Stimulated activated naive B cell treated with anti-CD40 and anti-IgM and Interleukin-4, amounts not matched to agents 10 μg/mL and 1 μg/mL and 100 μg/mL, for 72 hours (primary cell): Measurements from ENCODE around the gene TSC22D3.
"Not testable (repeated sequence)": the region's sequence is repeated elsewhere in the genome, so short reads cannot be mapped to it uniquely, and the experiment has no call there.

Experiments
- ATAC-seq, 2 donors: fragments of 150-1000 bp; cut with Tn5 transposase; replicated peaks; 2 replicates each; pipeline ENCODE4 v1.10.0; 2021; ENCODE audit warnings: moderate library complexity in 1 of 2
- DNase-seq: peaks from one replicate; pipeline ENCODE4 v3.0.0; 2021
- H3K27ac Mint-ChIP-seq: one replicate; pipeline ENCODE4 v1.8.0; 2022; ENCODE audit warnings: mild to moderate bottlenecking, mixed read lengths
- H3K27me3 Mint-ChIP-seq, 2 donors: one replicate each; pipeline ENCODE4 v1.8.0; 2022; ENCODE audit warnings: mixed read lengths in 2 of 2
- H3K36me3 Mint-ChIP-seq, 2 donors: one replicate each; pipeline ENCODE4 v1.8.0; 2022; ENCODE audit warnings: mixed read lengths in 2 of 2, mild to moderate bottlenecking in 1 of 2
- H3K4me1 Mint-ChIP-seq, 2 donors: one replicate each; pipeline ENCODE4 v1.8.0; 2022; ENCODE audit warnings: mixed read lengths in 2 of 2, mild to moderate bottlenecking in 1 of 2
- H3K4me3 Mint-ChIP-seq, 2 donors: one replicate each; pipeline ENCODE4 v1.8.0; 2022; ENCODE audit warnings: mild to moderate bottlenecking in 2 of 2, mixed read lengths in 2 of 2, moderate library complexity in 1 of 2
- H3K9me3 Mint-ChIP-seq, 2 donors: one replicate each; pipeline ENCODE4 v1.8.0; 2022; ENCODE audit warnings: mixed read lengths in 2 of 2, mild to moderate bottlenecking in 1 of 2

The TSC22D3 gene

DNA sequence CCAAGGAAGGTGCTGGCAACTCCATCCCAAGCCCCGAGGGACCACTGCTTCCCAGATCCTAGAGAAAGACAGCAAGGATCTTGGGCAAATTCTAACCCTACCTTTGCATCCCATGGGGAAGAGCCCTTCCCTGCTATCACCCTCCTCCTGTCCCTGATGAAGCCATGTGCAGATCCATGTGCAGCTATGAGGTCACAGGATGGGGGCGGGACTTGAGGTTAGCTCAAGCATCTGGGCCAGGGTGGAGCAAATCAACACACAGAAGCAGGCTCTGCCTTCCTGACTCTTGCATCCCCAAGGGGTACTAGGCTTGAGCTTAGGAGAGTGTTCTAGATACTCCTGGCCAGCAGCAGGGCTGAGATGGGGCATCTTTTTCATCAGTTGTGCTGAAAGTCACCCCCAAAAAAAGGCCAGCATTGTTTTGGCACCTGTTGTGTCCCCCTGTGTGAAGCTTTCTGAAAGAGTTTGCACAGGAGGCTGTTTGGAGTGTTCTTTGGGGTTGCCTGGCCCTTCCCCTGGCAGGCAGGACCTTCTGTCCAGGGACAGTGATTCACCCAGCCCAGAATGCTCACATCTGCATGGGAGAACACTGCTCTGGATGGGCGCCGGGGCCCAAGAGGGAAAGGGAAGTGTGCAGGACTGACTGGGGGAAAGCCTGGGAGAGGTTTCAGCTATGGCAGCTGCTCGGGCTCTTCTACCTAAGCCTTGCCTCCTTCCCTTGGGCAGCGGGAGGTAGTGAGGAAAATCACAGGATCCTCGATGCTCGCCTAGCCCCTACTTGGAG lies 96.4 kb downstream of the TSC22D3 start:
- DNase-seq, result no peak
- Mint-ChIP-seq H3K27me3 (peaks cover 0 to 4% of the 10 kb centered on the region in 2 donors), H3K36me3 (peaks cover 0 to 5% of the 10 kb centered on the region in 2 donors), H3K4me3 (no peak overlapping the region), H3K9me3 (no peaks in the 10 kb centered on the region), H3K27ac (peak overlapping the region; percentile 47), H3K4me1 (peaks cover 15 to 55% of the 10 kb centered on the region in 2 donors)
- ATAC-seq, result no peak

DNA sequence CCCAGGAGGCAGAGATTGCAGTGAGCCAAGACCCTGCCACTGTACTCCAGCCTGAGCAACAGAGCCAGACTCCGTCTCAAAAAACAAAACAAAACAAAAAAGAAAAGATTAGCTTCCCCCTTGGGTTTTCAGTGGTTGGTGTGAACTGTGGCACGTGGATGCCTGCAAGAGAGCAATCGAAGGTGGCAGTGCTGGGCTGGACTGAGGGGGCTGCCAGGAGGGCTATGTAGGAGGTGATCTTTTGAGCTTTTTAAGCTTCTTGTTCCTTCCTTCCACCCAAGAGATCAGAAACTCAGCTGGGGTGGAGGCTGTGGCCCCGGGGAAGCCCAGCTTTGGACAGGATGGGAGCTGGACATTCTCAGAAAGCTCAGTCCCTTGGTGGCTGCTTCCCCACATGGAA lies 97.7 kb downstream of the TSC22D3 start:
- Mint-ChIP-seq H3K27me3 (peaks cover 0 to 4% of the 10 kb centered on the region in 2 donors), H3K4me3 (peak overlapping the region in 1 of 2 donors; percentile 16), H3K27ac (peak overlapping the region; percentile 70), H3K4me1 (peaks cover 19 to 60% of the 10 kb centered on the region in 2 donors), H3K9me3 (no peaks in the 10 kb centered on the region), H3K36me3 (peaks cover 0 to 5% of the 10 kb centered on the region in 2 donors)
- DNase-seq, result no peak
- ATAC-seq, result no peak

GRCh38 chrX:107677501-107677901 lies 98.1 kb downstream of the TSC22D3 start:
- no peak for DNase-seq
- peaks cover 0 to 5% of the 10 kb centered on the region in 2 donors for H3K36me3 Mint-ChIP-seq
- peak overlapping the region; percentile 86 to 91 for H3K4me3 Mint-ChIP-seq
- peaks cover 20 to 63% of the 10 kb centered on the region in 2 donors for H3K4me1 Mint-ChIP-seq
- H3K9me3 Mint-ChIP-seq, result no peaks in the 10 kb centered on the region
- peaks cover 0 to 4% of the 10 kb centered on the region in 2 donors for H3K27me3 Mint-ChIP-seq
- peak overlapping the region; percentile 98 for H3K27ac Mint-ChIP-seq
- ATAC-seq, result no peak

- H3K4me1 Mint-ChIP-seq, result peaks cover 20 to 63% of the 10 kb centered on the region in 2 donors
- DNase-seq (peak; percentile 52), ATAC-seq (peak; percentile 33 to 38)
- H3K27me3 Mint-ChIP-seq, result peaks cover 0 to 4% of the 10 kb centered on the region in 2 donors
- no peaks in the 10 kb centered on the region for H3K9me3 Mint-ChIP-seq
- H3K4me3 Mint-ChIP-seq, result peak overlapping the region; percentile 86 to 91
- H3K27ac Mint-ChIP-seq, result peak overlapping the region; percentile 98
- peaks cover 0 to 5% of the 10 kb centered on the region in 2 donors for H3K36me3 Mint-ChIP-seq
Observed at GRCh38 chrX:107676559-107677378, 98.8 kb downstream of the TSC22D3 start.

GRCh38 chrX:107675823-107676555 lies 99.6 kb downstream of the TSC22D3 start:
- H3K36me3 Mint-ChIP-seq, result peaks cover 0 to 5% of the 10 kb centered on the region in 2 donors
- ATAC-seq (no peak), DNase-seq (no peak)
- peaks cover 20 to 63% of the 10 kb centered on the region in 2 donors for H3K4me1 Mint-ChIP-seq
- H3K27ac Mint-ChIP-seq, result peak overlapping the region; percentile 98
- H3K9me3 Mint-ChIP-seq, result no peaks in the 10 kb centered on the region
- H3K4me3 Mint-ChIP-seq, result peak overlapping the region; percentile 86 to 91
- H3K27me3 Mint-ChIP-seq, result peaks cover 0 to 4% of the 10 kb centered on the region in 2 donors

GRCh38 chrX:107675365-107675654 lies 100.3 kb downstream of the TSC22D3 start:
- Mint-ChIP-seq H3K9me3 (no peaks in the 10 kb centered on the region), H3K27ac (no peak overlapping the region), H3K36me3 (peaks cover 0 to 5% of the 10 kb centered on the region in 2 donors), H3K4me1 (peaks cover 18 to 63% of the 10 kb centered on the region in 2 donors), H3K27me3 (no peaks in the 10 kb centered on the region), H3K4me3 (peak overlapping the region; percentile 86 to 91)
- ATAC-seq (no peak), DNase-seq (no peak)

DNA sequence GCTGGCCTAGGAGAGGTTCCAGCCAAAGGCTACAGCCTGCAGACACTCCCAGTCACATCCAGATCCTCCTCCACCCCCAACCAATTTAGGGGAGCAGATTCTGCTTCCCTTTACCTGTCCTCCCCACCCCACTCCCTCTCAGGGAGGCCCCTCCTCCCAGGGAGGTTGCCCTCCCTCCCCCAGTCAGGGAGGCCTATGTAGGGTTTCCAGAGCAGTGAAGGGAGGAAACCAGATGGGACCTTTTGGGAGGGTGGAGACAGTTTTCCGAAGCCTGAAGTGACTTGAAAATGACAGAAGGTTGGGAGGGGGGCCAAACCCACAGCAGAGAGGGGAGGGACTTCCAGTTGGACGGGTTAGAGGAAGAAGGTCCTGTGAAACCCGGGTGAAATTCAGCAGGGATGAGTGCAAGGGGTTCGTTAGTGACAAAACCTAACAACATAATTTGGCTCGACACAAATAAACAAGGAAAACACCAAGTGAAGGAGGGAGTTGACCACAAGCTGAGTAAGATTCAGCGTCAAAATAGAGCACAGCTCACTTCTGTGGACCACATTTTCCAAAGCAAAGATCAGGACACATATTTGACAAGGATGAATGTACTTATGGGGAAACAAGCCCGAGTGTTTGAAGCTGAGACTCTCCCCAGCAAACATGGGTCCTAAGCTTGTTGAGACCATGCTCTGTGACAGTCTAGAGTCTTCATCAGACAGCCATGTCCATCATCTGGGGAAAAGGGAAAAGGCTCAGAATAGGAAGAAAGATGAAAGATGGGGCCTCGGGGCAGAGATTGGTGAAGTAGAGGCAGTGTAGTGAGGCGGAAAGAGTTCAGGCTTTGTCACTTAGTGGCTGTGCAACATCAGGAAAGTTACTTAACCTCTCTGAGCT lies 100.9 kb downstream of the TSC22D3 start:
- Mint-ChIP-seq H3K4me3 (peak overlapping the region; percentile 86 to 91), H3K27ac (peak overlapping the region; percentile 79), H3K4me1 (peaks cover 18 to 63% of the 10 kb centered on the region in 2 donors), H3K36me3 (peaks cover 0 to 5% of the 10 kb centered on the region in 2 donors), H3K9me3 (no peaks in the 10 kb centered on the region), H3K27me3 (no peaks in the 10 kb centered on the region)
- DNase-seq (peak; percentile 26), ATAC-seq (peak; percentile 8 to 27)

DNA sequence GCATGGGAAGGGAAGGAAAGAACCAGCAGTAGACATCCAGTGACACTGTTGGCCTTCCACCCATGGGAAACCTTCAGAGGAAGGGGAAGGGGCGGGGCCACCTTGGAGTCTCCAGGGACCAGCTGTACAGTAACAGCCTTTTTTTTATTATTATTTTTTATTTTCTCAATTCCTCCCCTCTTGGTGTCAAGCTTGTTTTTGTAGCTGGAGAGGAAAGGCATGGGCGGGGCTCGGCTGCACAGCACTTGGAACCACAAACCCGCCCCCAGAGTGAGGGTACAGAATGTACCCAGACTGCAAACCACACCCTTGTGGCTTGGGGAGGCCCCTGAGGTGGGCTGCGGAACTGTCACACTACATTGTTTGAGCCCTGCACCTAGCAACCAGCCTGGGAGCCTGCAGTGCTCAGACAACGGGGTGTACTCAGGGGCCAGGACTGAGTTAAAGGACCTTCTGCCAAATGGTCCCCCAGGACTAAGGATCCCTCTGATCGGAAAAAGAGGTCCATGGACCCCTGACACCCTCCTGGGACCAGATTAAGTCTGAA lies 101.6 kb downstream of the TSC22D3 start:
- Mint-ChIP-seq H3K4me1 (peaks cover 18 to 56% of the 10 kb centered on the region in 2 donors), H3K36me3 (peaks cover 0 to 5% of the 10 kb centered on the region in 2 donors), H3K27ac (peak overlapping the region; percentile 79), H3K9me3 (no peaks in the 10 kb centered on the region), H3K27me3 (no peaks in the 10 kb centered on the region), H3K4me3 (peak overlapping the region; percentile 86 to 91)
- ATAC-seq (peak; percentile 87 to 89), DNase-seq (peak; percentile 88)

DNA sequence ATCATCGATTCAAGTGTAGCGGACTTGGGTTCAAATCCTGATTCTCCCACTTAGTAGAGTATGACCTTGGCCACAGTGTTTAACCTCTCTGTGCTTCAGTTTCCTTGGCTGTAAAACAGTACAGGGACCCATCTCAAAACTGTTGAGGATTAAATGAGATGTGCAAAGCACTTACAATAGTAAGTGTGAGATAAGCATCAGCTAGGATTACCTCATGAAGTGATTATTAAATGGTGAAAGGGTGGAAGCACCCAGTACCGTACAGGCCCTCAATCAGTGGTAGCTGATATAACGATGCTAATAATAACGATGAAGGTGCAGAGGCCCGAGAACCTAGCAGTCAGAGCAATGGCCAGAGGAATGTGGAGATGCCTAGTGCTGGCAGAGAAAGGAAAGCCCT lies 102.2 kb downstream of the TSC22D3 start:
- DNase-seq (no peak), ATAC-seq (peak; percentile 7 to 15)
- Mint-ChIP-seq H3K27ac (peak overlapping the region; percentile 89), H3K4me1 (peaks cover 19 to 51% of the 10 kb centered on the region in 2 donors), H3K27me3 (no peaks in the 10 kb centered on the region), H3K36me3 (peaks cover 0 to 5% of the 10 kb centered on the region in 2 donors), H3K4me3 (peak overlapping the region; percentile 39 to 69), H3K9me3 (no peaks in the 10 kb centered on the region)

- peaks cover 17 to 46% of the 10 kb centered on the region in 2 donors for H3K4me1 Mint-ChIP-seq
- H3K27ac Mint-ChIP-seq, result peak overlapping the region; percentile 89
- H3K9me3 Mint-ChIP-seq, result no peaks in the 10 kb centered on the region
- H3K36me3 Mint-ChIP-seq, result peaks cover 0 to 5% of the 10 kb centered on the region in 2 donors
- peak; percentile 36 to 49 for ATAC-seq
- H3K4me3 Mint-ChIP-seq, result peak overlapping the region; percentile 7 to 37
- DNase-seq, result peak; percentile 52
- no peaks in the 10 kb centered on the region for H3K27me3 Mint-ChIP-seq
Observed at GRCh38 chrX:107672955-107673378, 102.6 kb downstream of the TSC22D3 start.

- H3K27me3 Mint-ChIP-seq, DNase-seq, H3K4me3 Mint-ChIP-seq, H3K9me3 Mint-ChIP-seq, ATAC-seq, H3K27ac Mint-ChIP-seq: not testable (repeated sequence)
- H3K36me3 Mint-ChIP-seq, result peaks cover 7 to 12% of the 10 kb centered on the region in 2 donors
- H3K4me1 Mint-ChIP-seq, result peaks cover 25 to 37% of the 10 kb centered on the region in 2 donors
Observed at GRCh38 chrX:107671256-107671655, 104.3 kb downstream of the TSC22D3 start.

DNA sequence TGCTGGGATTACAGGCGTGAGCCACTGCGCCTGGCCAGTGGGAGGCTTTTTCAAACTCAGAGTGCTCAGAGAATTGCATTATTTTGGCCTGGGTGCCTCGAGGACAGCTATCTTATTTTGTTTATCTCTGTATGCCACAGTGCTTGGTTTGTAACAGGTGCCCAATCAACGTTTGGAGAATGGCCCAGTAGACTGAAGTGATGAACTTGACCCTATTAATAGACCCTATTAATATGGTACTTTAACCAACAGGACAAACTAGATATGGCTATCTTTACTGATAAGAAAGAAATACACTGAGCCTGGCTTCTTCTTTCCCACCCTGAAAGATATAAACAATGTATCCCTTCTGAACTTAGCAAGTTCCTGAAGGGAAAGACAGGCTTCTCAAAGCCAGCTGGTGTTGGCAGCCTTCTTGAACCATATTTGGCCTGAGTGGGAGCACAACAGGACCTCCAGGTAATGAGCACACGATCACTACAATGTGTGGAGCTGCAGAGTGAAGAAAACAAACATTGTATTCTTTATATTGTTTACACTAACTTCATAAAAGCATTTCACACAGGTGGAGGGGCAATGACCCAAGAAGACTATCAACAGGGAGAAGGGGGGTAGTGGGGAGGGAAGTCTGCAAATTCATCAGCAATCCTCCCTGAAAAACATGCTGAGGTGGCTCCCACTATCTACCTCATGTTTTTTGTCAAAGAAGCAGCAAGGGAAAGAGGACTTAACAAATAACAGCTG lies 105.5 kb downstream of the TSC22D3 start:
- Mint-ChIP-seq H3K27ac (no peak overlapping the region), H3K4me1 (peaks cover 24 to 27% of the 10 kb centered on the region in 2 donors), H3K4me3 (no peak overlapping the region), H3K36me3 (peaks cover 5 to 13% of the 10 kb centered on the region in 2 donors), H3K27me3 (peaks cover 0 to 5% of the 10 kb centered on the region in 2 donors), H3K9me3 (peaks cover 0 to 4% of the 10 kb centered on the region in 2 donors)
- DNase-seq (no peak), ATAC-seq (no peak)
